ENCODE results near the gene APLP1. TPM values are rescaled to one million over a fixed set of nuclear protein-coding genes. Genes with fewer than 3 reads are reported as not detected.
"Not testable (repeated sequence)": the region's sequence is repeated elsewhere in the genome, so short reads cannot be mapped to it uniquely, and the experiment has no call there.

APLP1 gene
- total RNA-seq, 1 donor from 2014 or later = 66.8 TPM

DNA sequence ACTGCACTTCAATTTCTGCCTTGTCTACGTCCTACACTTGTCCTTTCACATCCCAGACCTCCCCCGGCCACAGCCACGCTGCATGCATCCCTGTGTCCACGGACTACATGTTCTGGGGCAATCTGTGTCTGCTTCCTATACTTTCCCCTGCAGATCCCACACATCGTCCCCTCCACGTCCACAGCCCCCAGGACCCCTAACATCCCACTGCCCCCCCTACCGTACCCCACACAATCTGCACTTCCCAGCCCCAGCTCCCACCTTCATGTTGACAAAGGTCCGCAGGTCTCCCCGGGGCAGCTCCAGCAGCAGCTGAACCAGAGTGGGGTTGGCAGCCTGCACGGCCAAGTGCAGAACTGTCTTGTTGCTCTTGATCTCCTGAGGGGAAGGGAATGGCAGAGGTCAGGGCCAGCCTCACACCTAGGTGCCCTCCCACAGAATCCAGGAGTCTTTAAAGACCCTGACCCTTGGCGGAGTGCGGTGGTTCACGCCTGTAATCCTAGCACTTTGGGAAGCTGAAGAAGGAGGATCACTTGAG, 21.8 kb downstream of the APLP1 start:
- Mint-ChIP-seq H3K9me3 (ENCODE audit: low read depth) (no peaks in the 10 kb centered on the region), H3K27ac (ENCODE audit: unreplicated experiment) (no peak overlapping the region), H3K27me3 (ENCODE audit: low read depth) (no peaks in the 10 kb centered on the region), H3K4me1 (ENCODE audit: low read depth) (no peaks in the 10 kb centered on the region), H3K36me3 (ENCODE audit: low read depth) (peaks cover 25% of the 10 kb centered on the region), H3K4me3 (ENCODE audit: unreplicated experiment) (no peak overlapping the region)
- no peak for DNase-seq (ENCODE audit: low spot score)
- TF ChIP-seq, protein P1, sequence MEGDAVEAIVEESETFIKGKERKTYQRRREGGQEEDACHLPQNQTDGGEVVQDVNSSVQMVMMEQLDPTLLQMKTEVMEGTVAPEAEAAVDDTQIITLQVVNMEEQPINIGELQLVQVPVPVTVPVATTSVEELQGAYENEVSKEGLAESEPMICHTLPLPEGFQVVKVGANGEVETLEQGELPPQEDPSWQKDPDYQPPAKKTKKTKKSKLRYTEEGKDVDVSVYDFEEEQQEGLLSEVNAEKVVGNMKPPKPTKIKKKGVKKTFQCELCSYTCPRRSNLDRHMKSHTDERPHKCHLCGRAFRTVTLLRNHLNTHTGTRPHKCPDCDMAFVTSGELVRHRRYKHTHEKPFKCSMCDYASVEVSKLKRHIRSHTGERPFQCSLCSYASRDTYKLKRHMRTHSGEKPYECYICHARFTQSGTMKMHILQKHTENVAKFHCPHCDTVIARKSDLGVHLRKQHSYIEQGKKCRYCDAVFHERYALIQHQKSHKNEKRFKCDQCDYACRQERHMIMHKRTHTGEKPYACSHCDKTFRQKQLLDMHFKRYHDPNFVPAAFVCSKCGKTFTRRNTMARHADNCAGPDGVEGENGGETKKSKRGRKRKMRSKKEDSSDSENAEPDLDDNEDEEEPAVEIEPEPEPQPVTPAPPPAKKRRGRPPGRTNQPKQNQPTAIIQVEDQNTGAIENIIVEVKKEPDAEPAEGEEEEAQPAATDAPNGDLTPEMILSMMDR (IDR thresholded peaks at IDR 0.05) = no peak

DNA sequence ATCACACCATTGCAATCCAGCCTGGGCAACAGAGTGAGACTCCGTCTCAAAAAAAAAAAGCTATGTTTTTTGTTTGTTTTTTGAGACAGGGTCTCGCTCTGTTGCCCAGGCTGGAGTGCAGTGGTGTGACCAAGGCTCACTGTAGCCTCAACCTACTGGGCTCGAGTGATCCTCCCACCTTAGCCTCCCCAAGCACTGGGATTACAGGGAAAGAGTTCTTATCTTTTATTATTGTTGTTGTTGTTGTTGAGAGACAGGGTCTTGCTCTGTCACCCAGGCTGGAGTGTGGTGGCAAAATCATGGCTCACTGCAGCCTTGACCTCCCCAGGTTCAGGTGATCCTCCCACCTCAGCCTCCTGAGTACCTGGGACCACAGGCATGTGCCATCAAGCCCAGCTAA, 23.4 kb downstream of the APLP1 start:
- not testable (repeated sequence) for H3K4me1 Mint-ChIP-seq (ENCODE audit: low read depth); H3K4me3 Mint-ChIP-seq (ENCODE audit: unreplicated experiment); DNase-seq (ENCODE audit: low spot score); H3K9me3 Mint-ChIP-seq (ENCODE audit: low read depth); H3K27me3 Mint-ChIP-seq (ENCODE audit: low read depth); H3K27ac Mint-ChIP-seq (ENCODE audit: unreplicated experiment)
- peaks cover 26% of the 10 kb centered on the region for H3K36me3 Mint-ChIP-seq (ENCODE audit: low read depth)

GRCh38 chr19:35894342-35894741, 26.0 kb downstream of the APLP1 start:
- Mint-ChIP-seq H3K27ac (ENCODE audit: unreplicated experiment) (no peak overlapping the region), H3K36me3 (ENCODE audit: low read depth) (peaks cover 13% of the 10 kb centered on the region), H3K4me3 (ENCODE audit: unreplicated experiment) (no peak overlapping the region), H3K27me3 (ENCODE audit: low read depth) (no peaks in the 10 kb centered on the region), H3K9me3 (ENCODE audit: low read depth) (no peaks in the 10 kb centered on the region), H3K4me1 (ENCODE audit: low read depth) (peaks cover 8% of the 10 kb centered on the region)
- DNase-seq (ENCODE audit: low spot score) = no peak
- TF ChIP-seq, protein P1 (IDR thresholded peaks at IDR 0.05) = no peak

DNA sequence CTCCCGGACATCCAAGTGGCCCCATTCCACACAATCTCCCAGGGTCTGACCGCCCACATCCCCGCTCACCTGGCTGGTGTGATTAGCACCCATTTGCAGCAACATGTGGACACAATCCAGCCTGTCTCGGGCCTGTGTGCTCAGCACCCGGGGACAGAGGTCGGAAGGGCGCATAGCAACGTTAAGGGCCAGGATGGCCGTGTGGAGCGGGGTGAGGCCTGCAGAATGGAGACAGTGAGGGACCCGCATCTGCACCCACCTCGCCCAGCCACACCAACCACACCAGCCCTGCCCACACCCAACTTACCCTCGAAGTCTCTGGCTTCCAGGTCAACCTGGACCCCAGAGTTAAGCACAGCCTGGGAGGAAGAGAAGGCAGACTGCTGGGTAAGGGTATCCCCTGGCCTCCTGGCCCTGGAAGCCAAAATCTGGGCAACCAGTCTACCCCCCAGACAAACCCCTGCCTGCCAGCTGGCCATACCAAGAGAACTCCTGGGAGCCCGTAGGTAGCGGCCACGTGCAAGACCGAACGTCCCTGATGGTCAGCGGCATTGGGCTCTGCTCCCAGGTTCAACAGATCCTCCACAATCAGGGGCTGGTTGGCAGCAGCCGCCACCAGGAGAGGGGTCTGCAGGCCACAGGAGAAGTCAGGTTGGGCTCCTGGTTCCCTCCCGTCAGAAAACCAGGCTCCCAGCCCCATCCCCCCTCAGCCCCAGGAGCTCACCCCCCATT, 27.7 kb downstream of the APLP1 start:
- H3K9me3 Mint-ChIP-seq (ENCODE audit: low read depth) = no peaks in the 10 kb centered on the region
- no peak overlapping the region for H3K4me3 Mint-ChIP-seq (ENCODE audit: unreplicated experiment)
- H3K36me3 Mint-ChIP-seq (ENCODE audit: low read depth) = peaks cover 3% of the 10 kb centered on the region
- peaks cover 14% of the 10 kb centered on the region for H3K4me1 Mint-ChIP-seq (ENCODE audit: low read depth)
- no peak overlapping the region for H3K27ac Mint-ChIP-seq (ENCODE audit: unreplicated experiment)
- no peaks in the 10 kb centered on the region for H3K27me3 Mint-ChIP-seq (ENCODE audit: low read depth)
- TF ChIP-seq, protein P1 (IDR thresholded peaks at IDR 0.05) = no peak
- DNase-seq (ENCODE audit: low spot score) = no peak

DNA sequence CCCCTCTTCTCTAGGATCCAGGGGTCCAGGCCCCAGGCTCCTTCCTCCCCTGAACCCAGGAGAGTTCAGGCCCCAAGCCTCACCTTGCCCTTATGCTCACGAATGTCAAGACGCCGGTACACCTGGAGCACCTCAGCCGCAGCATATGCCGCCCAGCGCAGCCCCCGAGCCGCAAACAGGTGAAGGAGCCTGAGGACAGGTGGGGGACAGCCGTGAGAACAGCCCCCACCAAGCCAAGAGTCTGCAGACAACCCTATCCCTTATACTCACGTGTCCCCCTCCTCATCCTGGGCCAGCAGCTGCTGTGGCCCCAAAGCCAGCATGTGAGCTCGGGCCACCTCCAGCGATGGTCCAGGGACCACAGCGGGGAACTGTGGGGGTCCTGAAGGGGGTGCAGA, 28.3 kb downstream of the APLP1 start:
- DNase-seq (ENCODE audit: low spot score) = no peak
- peaks cover 17% of the 10 kb centered on the region for H3K4me1 Mint-ChIP-seq (ENCODE audit: low read depth)
- peaks cover 3% of the 10 kb centered on the region for H3K36me3 Mint-ChIP-seq (ENCODE audit: low read depth)
- H3K27ac Mint-ChIP-seq (ENCODE audit: unreplicated experiment) = no peak overlapping the region
- H3K4me3 Mint-ChIP-seq (ENCODE audit: unreplicated experiment) = no peak overlapping the region
- H3K9me3 Mint-ChIP-seq (ENCODE audit: low read depth) = no peaks in the 10 kb centered on the region
- TF ChIP-seq, protein P1 (IDR thresholded peaks at IDR 0.05) = no peak
- H3K27me3 Mint-ChIP-seq (ENCODE audit: low read depth) = no peaks in the 10 kb centered on the region

All from chondrocyte (in vitro differentiated cells).